ENCODE results near the gene APOL4.

Gene APOL4

DNA sequence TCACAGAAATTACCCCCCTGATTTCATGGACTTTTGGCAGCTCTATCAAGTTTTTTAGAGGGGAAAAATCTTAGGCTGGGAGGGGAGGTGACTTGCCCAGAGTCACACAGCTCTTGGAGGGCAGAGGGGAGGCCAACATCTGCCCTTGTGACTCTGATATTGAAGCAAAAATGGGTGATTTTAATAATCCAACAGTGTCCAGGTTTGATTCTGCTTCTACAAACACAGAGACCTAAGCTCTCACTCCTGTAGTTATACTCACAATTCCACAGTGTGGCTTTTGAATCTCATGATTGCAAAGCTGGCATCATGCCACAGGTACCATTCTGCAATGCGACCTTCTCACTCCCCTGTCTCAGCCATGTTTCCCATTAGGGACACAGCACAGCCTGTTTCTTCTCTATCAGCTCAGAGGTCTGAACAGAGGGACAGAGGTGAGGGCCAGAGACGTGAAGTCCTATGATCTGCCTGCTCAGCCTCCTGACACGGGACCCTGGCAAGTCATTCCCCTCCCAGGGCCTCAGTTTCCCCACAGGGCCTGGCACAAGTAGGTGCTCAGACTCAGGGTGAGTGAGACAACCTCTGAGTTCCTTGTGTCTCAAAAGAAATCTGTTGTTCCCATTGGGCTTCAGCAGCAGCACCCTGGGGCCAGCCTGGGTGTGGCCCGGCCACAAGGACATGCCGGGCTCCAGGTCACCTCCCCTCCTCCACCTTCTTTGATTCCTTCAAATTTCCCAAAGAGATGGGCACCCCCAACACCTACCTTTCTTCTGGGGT, 37.0 kb upstream of the APOL4 start:
- DNase-seq, result peak in 1 of 2 donors; percentile 54
- TF ChIP-seq, protein P1, sequence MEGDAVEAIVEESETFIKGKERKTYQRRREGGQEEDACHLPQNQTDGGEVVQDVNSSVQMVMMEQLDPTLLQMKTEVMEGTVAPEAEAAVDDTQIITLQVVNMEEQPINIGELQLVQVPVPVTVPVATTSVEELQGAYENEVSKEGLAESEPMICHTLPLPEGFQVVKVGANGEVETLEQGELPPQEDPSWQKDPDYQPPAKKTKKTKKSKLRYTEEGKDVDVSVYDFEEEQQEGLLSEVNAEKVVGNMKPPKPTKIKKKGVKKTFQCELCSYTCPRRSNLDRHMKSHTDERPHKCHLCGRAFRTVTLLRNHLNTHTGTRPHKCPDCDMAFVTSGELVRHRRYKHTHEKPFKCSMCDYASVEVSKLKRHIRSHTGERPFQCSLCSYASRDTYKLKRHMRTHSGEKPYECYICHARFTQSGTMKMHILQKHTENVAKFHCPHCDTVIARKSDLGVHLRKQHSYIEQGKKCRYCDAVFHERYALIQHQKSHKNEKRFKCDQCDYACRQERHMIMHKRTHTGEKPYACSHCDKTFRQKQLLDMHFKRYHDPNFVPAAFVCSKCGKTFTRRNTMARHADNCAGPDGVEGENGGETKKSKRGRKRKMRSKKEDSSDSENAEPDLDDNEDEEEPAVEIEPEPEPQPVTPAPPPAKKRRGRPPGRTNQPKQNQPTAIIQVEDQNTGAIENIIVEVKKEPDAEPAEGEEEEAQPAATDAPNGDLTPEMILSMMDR (IDR thresholded peaks at IDR 0.05), result no peak

GRCh38 chr22:36237462-36238372, 36.1 kb upstream of the APOL4 start:
- Histone ChIP-seq H3K27me3 (no peaks in the 10 kb centered on the region), H3K9me3 (no peaks in the 10 kb centered on the region), H3K4me1 (peaks cover 0 to 47% (median 27%) of the 10 kb centered on the region in 4 donors), H3K27ac (peak overlapping the region; percentile 83 to 87), H3K36me3 (peaks cover 5 to 25% (median 11%) of the 10 kb centered on the region in 3 donors), H3K4me3 (peak overlapping the region; percentile 60)
- intact Hi-C loops (cut with DNase I; ENCODE audit: low total_unique reads), result no loop called here
- DNase-seq, result no peak
- TF ChIP-seq, protein P1 (IDR thresholded peaks at IDR 0.05), result no peak

More for the DNA sequence above, 37.0 kb upstream of the APOL4 start:
- intact Hi-C loops (cut with DNase I; ENCODE audit: low total_unique reads), result no loop called here
- H3K9me3 ChIP-seq, result no peaks in the 10 kb centered on the region
- peak overlapping the region; percentile 83 to 87 for H3K27ac ChIP-seq
- H3K4me3 ChIP-seq, result peak overlapping the region; percentile 60
- H3K4me1 ChIP-seq, result peaks cover 0 to 48% (median 29%) of the 10 kb centered on the region in 4 donors
- H3K27me3 ChIP-seq, result no peaks in the 10 kb centered on the region
- H3K36me3 ChIP-seq, result peaks cover 0 to 17% (median 4%) of the 10 kb centered on the region in 3 donors

GRCh38 chr22:36236388-36237319, 35.0 kb upstream of the APOL4 start:
- no peaks in the 10 kb centered on the region for H3K9me3 ChIP-seq
- peak overlapping the region in 1 of 2 donors; percentile 60 for H3K4me3 ChIP-seq
- TF ChIP-seq, protein P1 (IDR thresholded peaks at IDR 0.05), result no peak
- H3K27ac ChIP-seq, result peak overlapping the region in 1 of 2 donors; percentile 87
- no peak for DNase-seq
- intact Hi-C loops (cut with DNase I; ENCODE audit: low total_unique reads), result no loop called here
- peaks cover 0 to 47% (median 27%) of the 10 kb centered on the region in 4 donors for H3K4me1 ChIP-seq
- H3K36me3 ChIP-seq, result peaks cover 13 to 36% (median 22%) of the 10 kb centered on the region in 3 donors
- no peaks in the 10 kb centered on the region for H3K27me3 ChIP-seq

GRCh38 chr22:36235585-36235984, 34.0 kb upstream of the APOL4 start:
- no peak overlapping the region for H3K4me3 ChIP-seq
- no peak overlapping the region for H3K27ac ChIP-seq
- no peak for DNase-seq
- H3K27me3 ChIP-seq, result no peaks in the 10 kb centered on the region
- intact Hi-C loops (cut with DNase I; ENCODE audit: low total_unique reads), result no loop called here
- H3K9me3 ChIP-seq, result no peaks in the 10 kb centered on the region
- peaks cover 0 to 47% (median 27%) of the 10 kb centered on the region in 4 donors for H3K4me1 ChIP-seq
- TF ChIP-seq, protein P1 (IDR thresholded peaks at IDR 0.05), result no peak
- H3K36me3 ChIP-seq, result peaks cover 23 to 47% (median 33%) of the 10 kb centered on the region in 3 donors

GRCh38 chr22:36234919-36235318, 33.3 kb upstream of the APOL4 start:
- H3K36me3 ChIP-seq, result peaks cover 29 to 53% (median 38%) of the 10 kb centered on the region in 3 donors
- TF ChIP-seq, protein P1 (IDR thresholded peaks at IDR 0.05), result no peak
- no peak overlapping the region for H3K4me3 ChIP-seq
- no peak for DNase-seq
- H3K27me3 ChIP-seq, result no peaks in the 10 kb centered on the region
- no peak overlapping the region for H3K27ac ChIP-seq
- intact Hi-C loops (cut with DNase I; ENCODE audit: low total_unique reads), result no loop called here
- H3K4me1 ChIP-seq, result peaks cover 0 to 45% (median 26%) of the 10 kb centered on the region in 4 donors
- no peaks in the 10 kb centered on the region for H3K9me3 ChIP-seq

All from tibial artery (tissue), 4 donors.